Tibial artery (tissue), 4 donors: ENCODE measurements around the gene SQSTM1.
A peak's percentile ranks its signal among the peaks of the same experiment; 100 is the strongest.

Experiments used
- DNase-seq, 2 donors: peaks; one replicate each; pipeline ENCODE4 v3.0.0-alpha.2; 2019
- H3K27ac ChIP-seq, 2 donors: fragments of 200-600 bp; sonication (generic) in 1 of 2; 1 replicate in 1 of 2; 2 replicates in 1 of 2; pipeline ENCODE4 v1.5.1; 2018 to 2019; ENCODE audit warnings: mild to moderate bottlenecking in 1 of 2
- H3K27me3 ChIP-seq, 2 donors: fragments of 200-600 bp; sonication (generic) in 1 of 2; one replicate each; pipeline versions ENCODE4 v1.5.1 to v1.6.0; 2016 to 2019
- H3K36me3 ChIP-seq, 3 donors: fragments of 200-600 bp; sonication (generic) in 2 of 3; one replicate each; pipeline ENCODE4 v1.5.1; 2016 to 2019; ENCODE audit warnings: mild to moderate bottlenecking in 2 of 3
- H3K4me1 ChIP-seq, 4 donors: fragments of 200-600 bp; sonication (generic) in 2 of 4; 1 replicate in 3 of 4; 2 replicates in 1 of 4; pipeline ENCODE4 v1.5.1; 2016 to 2019
- H3K4me3 ChIP-seq, 2 donors: fragments of 200-600 bp; sonication (generic) in 1 of 2; 1 replicate in 1 of 2; 2 replicates in 1 of 2; pipeline ENCODE4 v1.5.1; 2018 to 2019; ENCODE audit warnings: mild to moderate bottlenecking in 2 of 2
- H3K9me3 ChIP-seq, 3 donors: fragments of 200-600 bp; sonication (generic) in 1 of 3; one replicate each; pipeline ENCODE4 v1.5.1; 2016 to 2019
- intact Hi-C: fragments of 100-400 bp; cut with DNase I; formaldehyde crosslinking; loops from one replicate; pipeline ENCODE4 v1.15.0; 2023; ENCODE audit warnings: low total_unique reads
- TF ChIP-seq, protein P1 (sequence below), 2 experiments: fragments of 200-600 bp in 1 of 2; fragments of 450-650 bp in 1 of 2; IDR thresholded peaks; one replicate each; pipeline ENCODE4 v1.5.1; 2017 to 2019; ENCODE audit warnings: antibody characterized with exemption in 2 of 2, mild to moderate bottlenecking in 1 of 2, moderate library complexity in 1 of 2

Gene SQSTM1

GRCh38 chr5:179805529-179806249, 15.0 kb upstream of the SQSTM1 start:
- peak overlapping the region; percentile 94 to 96 for H3K27ac ChIP-seq
- peak overlapping the region; percentile 86 to 99 for H3K4me3 ChIP-seq
- H3K9me3 ChIP-seq, result no peaks in the 10 kb centered on the region
- intact Hi-C loops, result loop anchor here (5.0 kb wide), 1 partner anchor 102 kb away; the partner anchor contains the start of gene TBC1D9B
- DNase-seq, result peak in 1 of 2 donors; percentile 75
- H3K4me1 ChIP-seq, result peaks cover 0 to 53% (median 45%) of the 10 kb centered on the region in 4 donors
- H3K27me3 ChIP-seq, result no peaks in the 10 kb centered on the region
- TF ChIP-seq, protein P1, sequence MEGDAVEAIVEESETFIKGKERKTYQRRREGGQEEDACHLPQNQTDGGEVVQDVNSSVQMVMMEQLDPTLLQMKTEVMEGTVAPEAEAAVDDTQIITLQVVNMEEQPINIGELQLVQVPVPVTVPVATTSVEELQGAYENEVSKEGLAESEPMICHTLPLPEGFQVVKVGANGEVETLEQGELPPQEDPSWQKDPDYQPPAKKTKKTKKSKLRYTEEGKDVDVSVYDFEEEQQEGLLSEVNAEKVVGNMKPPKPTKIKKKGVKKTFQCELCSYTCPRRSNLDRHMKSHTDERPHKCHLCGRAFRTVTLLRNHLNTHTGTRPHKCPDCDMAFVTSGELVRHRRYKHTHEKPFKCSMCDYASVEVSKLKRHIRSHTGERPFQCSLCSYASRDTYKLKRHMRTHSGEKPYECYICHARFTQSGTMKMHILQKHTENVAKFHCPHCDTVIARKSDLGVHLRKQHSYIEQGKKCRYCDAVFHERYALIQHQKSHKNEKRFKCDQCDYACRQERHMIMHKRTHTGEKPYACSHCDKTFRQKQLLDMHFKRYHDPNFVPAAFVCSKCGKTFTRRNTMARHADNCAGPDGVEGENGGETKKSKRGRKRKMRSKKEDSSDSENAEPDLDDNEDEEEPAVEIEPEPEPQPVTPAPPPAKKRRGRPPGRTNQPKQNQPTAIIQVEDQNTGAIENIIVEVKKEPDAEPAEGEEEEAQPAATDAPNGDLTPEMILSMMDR (IDR thresholded peaks at IDR 0.05), result no peak
- H3K36me3 ChIP-seq, result peaks cover 5 to 10% (median 8%) of the 10 kb centered on the region in 3 donors

DNA sequence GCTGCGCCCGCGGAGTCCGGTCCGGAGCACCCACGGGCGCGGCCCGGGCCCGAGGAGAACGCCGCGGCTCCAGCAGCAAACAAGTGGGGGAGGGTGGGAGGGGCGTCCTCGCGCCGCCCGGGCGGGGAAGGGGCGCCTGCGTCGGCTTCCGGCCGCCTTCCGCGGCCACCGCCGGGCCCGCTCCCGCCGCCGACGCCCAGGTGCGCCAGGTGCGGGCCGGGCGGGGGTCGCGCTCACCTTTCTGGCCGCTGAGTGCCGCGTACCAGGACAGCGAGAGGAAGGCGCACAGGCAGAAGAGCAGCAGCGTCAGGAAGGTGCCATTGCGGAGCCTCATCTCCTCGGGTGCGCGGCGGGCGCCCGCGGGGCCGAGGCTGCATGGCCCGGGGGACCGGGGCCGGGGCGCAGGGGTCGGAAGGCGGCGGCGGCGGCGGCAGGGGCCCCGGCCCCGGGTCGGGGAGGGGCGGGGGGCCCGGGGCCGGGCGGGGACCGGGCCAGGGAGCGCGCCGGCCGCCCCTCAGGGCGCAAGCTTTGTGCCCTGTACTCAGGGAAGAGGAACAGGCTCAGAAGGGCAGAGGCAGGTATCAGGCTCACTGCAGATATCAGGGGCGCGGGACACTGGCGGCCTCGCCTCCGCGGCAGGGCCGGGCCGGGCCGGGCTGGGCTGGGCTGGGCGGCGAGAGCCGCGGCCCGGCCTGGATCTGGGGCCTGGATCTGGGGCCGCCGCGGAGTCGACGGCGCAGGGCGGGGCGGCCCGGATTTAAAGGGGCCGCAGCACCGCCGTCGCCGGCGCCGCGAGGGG, 14.3 kb upstream of the SQSTM1 start, which contains the start of gene MGAT4B:
Gene MGAT4B (minus strand): TSS at position 617 of the 799 bp plus-strand sequence. CDS start 283 bp downstream, at position 334.
- peaks cover 0 to 51% (median 44%) of the 10 kb centered on the region in 4 donors for H3K4me1 ChIP-seq
- peak within 1 kb of the TSS; percentile 86 to 99 for H3K4me3 ChIP-seq
- TF ChIP-seq, protein P1 (IDR thresholded peaks at IDR 0.05), result no peak
- peak; percentile 71 to 89 for DNase-seq
- intact Hi-C loops, result loop anchor here (5.0 kb wide), 1 partner anchor 101 kb away; the partner anchor contains the start of gene TBC1D9B
- no peaks in the 10 kb centered on the region for H3K9me3 ChIP-seq
- H3K36me3 ChIP-seq, result peaks cover 0 to 2% (median under 1%) of the 10 kb centered on the region in 3 donors
- H3K27me3 ChIP-seq, result no peaks in the 10 kb centered on the region
- H3K27ac ChIP-seq, result peak within 1 kb of the TSS; percentile 94 to 96

DNA sequence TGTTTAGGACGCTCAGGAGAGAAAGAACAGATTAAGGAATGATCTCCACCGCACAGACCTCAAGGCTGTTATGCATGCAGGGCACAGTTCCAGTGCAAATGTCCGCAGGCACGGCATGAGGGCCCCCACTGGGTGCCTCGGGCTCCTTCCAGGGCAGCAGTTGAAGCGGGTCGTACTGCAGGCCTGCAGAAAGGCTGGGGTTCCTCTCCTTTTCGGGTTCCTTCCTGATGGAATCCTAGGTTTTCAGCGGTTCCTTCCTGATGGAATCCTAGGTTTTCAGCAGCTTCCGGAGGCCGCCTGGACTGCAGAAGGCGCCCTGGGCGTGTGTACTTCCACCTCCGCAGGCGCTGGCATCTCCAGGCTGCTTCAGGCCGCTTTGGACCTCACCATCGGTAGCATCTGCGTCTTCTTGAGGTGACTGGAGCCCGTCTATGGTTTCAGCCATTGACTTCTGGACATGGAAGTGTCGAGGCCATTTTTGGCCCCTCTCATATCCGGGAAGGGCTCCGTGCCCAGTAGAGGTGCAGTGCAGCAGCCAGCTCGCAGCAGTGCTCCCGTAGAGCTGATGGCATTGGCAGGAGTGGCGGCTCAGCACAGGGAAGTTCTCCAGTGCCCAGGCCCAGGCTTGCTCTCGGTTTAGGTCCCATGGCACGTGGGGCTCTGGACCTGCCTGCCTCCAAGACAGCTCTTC, 8.4 kb upstream of the SQSTM1 start:
- H3K9me3 ChIP-seq, result no peaks in the 10 kb centered on the region
- DNase-seq, result peak in 1 of 2 donors; percentile 57
- H3K4me3 ChIP-seq, result no peak overlapping the region
- intact Hi-C loops, result no loop called here
- peaks cover 8 to 22% (median 16%) of the 10 kb centered on the region in 4 donors for H3K4me1 ChIP-seq
- no peaks in the 10 kb centered on the region for H3K27me3 ChIP-seq
- peaks cover 0 to 13% (median 0%) of the 10 kb centered on the region in 3 donors for H3K36me3 ChIP-seq
- TF ChIP-seq, protein P1 (IDR thresholded peaks at IDR 0.05), result no peak
- H3K27ac ChIP-seq, result no peak overlapping the region

GRCh38 chr5:179812997-179813607, 7.6 kb upstream of the SQSTM1 start:
- TF ChIP-seq, protein P1 (IDR thresholded peaks at IDR 0.05), result no peak
- intact Hi-C loops, result no loop called here
- DNase-seq, result no peak
- no peaks in the 10 kb centered on the region for H3K9me3 ChIP-seq
- no peak overlapping the region for H3K27ac ChIP-seq
- H3K36me3 ChIP-seq, result peaks cover 0 to 13% (median 0%) of the 10 kb centered on the region in 3 donors
- no peaks in the 10 kb centered on the region for H3K27me3 ChIP-seq
- peaks cover 8 to 22% (median 15%) of the 10 kb centered on the region in 4 donors for H3K4me1 ChIP-seq
- no peak overlapping the region for H3K4me3 ChIP-seq

- TF ChIP-seq, protein P1 (IDR thresholded peaks at IDR 0.05), result no peak
- no peak overlapping the region for H3K27ac ChIP-seq
- intact Hi-C loops, result no loop called here
Measured at GRCh38 chr5:179814090-179814489, 6.6 kb upstream of the SQSTM1 start.

More at GRCh38 chr5:179814090-179814489, 6.6 kb upstream of the SQSTM1 start:
- Histone ChIP-seq H3K27me3 (no peaks in the 10 kb centered on the region), H3K9me3 (no peaks in the 10 kb centered on the region), H3K36me3 (peaks cover 0 to 13% (median 0%) of the 10 kb centered on the region in 3 donors), H3K4me1 (peaks cover 14 to 29% (median 22%) of the 10 kb centered on the region in 4 donors), H3K4me3 (no peak overlapping the region)
- DNase-seq, result no peak
